ACC112 (cell line): ENCODE results near the gene VAPB.

Experiments
- H2AFZ ChIP-seq: fragments of 200-600 bp; sonication (generic); one replicate; pipeline ENCODE4 v1.6.0; 2017; ENCODE audit warnings: antibody characterized with exemption, low read length; ENCODE audit not compliant: unreplicated experiment
- H3K27ac ChIP-seq: fragments of 200-600 bp; sonication (generic); 2 replicates; pipeline ENCODE4 v1.5.1; 2014; ENCODE audit warnings: low read depth, mild to moderate bottlenecking, antibody characterized with exemption, low read length, moderate library complexity
- H3K27me3 ChIP-seq: fragments of 200-600 bp; sonication (generic); 2 replicates; pipeline ENCODE4 v1.6.1; 2014; ENCODE audit warnings: mild to moderate bottlenecking, antibody characterized with exemption, low read length, moderate library complexity, mixed read lengths; ENCODE audit not compliant: insufficient read depth
- H3K36me3 ChIP-seq: fragments of 200-600 bp; sonication (generic); 2 replicates; pipeline ENCODE4 v1.6.1; 2016; ENCODE audit warnings: mild to moderate bottlenecking, antibody characterized with exemption, low read length, moderate library complexity, mixed read lengths; ENCODE audit not compliant: insufficient read depth
- H3K4me1 ChIP-seq: fragments of 200-600 bp; sonication (generic); one replicate; pipeline ENCODE4 v1.6.1; 2016; ENCODE audit warnings: low read length, mixed read lengths; ENCODE audit not compliant: insufficient read depth, unreplicated experiment, control insufficient read depth
- H3K4me3 ChIP-seq: fragments of 200-600 bp; sonication (generic); 2 replicates; pipeline ENCODE4 v1.5.1; 2014; ENCODE audit warnings: mild to moderate bottlenecking, low read depth, low read length
- H3K79me2 ChIP-seq: fragments of 200-600 bp; sonication (generic); one replicate; pipeline ENCODE4 v1.6.0; 2016; ENCODE audit warnings: low read length; ENCODE audit not compliant: control insufficient read depth, unreplicated experiment, insufficient read depth

The VAPB gene

GRCh38 chr20:58471193-58472164 lies 82.5 kb downstream of the VAPB start:
- H3K4me1 ChIP-seq: no peaks in the 10 kb centered on the region
- H3K4me3 ChIP-seq: no peak overlapping the region
- H3K27ac ChIP-seq: no peak overlapping the region

GRCh38 chr20:58472273-58473018 lies 83.4 kb downstream of the VAPB start:
- H3K27me3 ChIP-seq: no peaks in the 10 kb centered on the region
- no peak overlapping the region for H3K27ac ChIP-seq
- H3K4me1 ChIP-seq: no peaks in the 10 kb centered on the region
- no peaks in the 10 kb centered on the region for H3K79me2 ChIP-seq
- no peak overlapping the region for H2AFZ ChIP-seq
- H3K4me3 ChIP-seq: no peak overlapping the region
- H3K36me3 ChIP-seq: no peaks in the 10 kb centered on the region

More at GRCh38 chr20:58471193-58472164, 82.5 kb downstream of the VAPB start:
- H2AFZ ChIP-seq: no peak overlapping the region
- H3K27me3 ChIP-seq: no peaks in the 10 kb centered on the region
- H3K36me3 ChIP-seq: no peaks in the 10 kb centered on the region
- no peaks in the 10 kb centered on the region for H3K79me2 ChIP-seq

GRCh38 chr20:58473453-58474425 lies 84.7 kb downstream of the VAPB start:
- Histone ChIP-seq H3K4me1 (no peaks in the 10 kb centered on the region), H2AFZ (no peak overlapping the region), H3K27ac (no peak overlapping the region), H3K36me3 (no peaks in the 10 kb centered on the region), H3K4me3 (no peak overlapping the region), H3K27me3 (no peaks in the 10 kb centered on the region), H3K79me2 (no peaks in the 10 kb centered on the region)

GRCh38 chr20:58475466-58475865 lies 86.4 kb downstream of the VAPB start:
- Histone ChIP-seq H3K27me3 (no peaks in the 10 kb centered on the region), H3K4me3 (no peak overlapping the region), H2AFZ (no peak overlapping the region), H3K4me1 (no peaks in the 10 kb centered on the region), H3K79me2 (no peaks in the 10 kb centered on the region), H3K36me3 (no peaks in the 10 kb centered on the region), H3K27ac (no peak overlapping the region)

- no peak overlapping the region for H3K4me3 ChIP-seq
- H3K79me2 ChIP-seq: no peaks in the 10 kb centered on the region
- peaks cover 3% of the 10 kb centered on the region for H3K4me1 ChIP-seq
- no peak overlapping the region for H2AFZ ChIP-seq
- H3K36me3 ChIP-seq: no peaks in the 10 kb centered on the region
- no peak overlapping the region for H3K27ac ChIP-seq
- no peaks in the 10 kb centered on the region for H3K27me3 ChIP-seq
These were observed 89.2 kb downstream of the VAPB start for GRCh38 chr20:58478141-58478805.

- Histone ChIP-seq H3K79me2 (no peaks in the 10 kb centered on the region), H2AFZ (no peak overlapping the region), H3K27ac (no peak overlapping the region), H3K4me1 (peaks cover 3% of the 10 kb centered on the region), H3K27me3 (no peaks in the 10 kb centered on the region), H3K4me3 (no peak overlapping the region), H3K36me3 (no peaks in the 10 kb centered on the region)
These were observed 90.9 kb downstream of the VAPB start for GRCh38 chr20:58479726-58480440.

- 0 out of 2 replicates have a peak, but pooled peaks cover 5% of the 10 kb centered on the region for H3K36me3 ChIP-seq
- H3K27ac ChIP-seq: no peak overlapping the region
- H3K4me3 ChIP-seq: no peak overlapping the region
- peaks cover 3% of the 10 kb centered on the region for H3K4me1 ChIP-seq
- no peak overlapping the region for H2AFZ ChIP-seq
- H3K79me2 ChIP-seq: no peaks in the 10 kb centered on the region
- no peaks in the 10 kb centered on the region for H3K27me3 ChIP-seq
These were observed 91.7 kb downstream of the VAPB start for GRCh38 chr20:58480551-58481336.

- Histone ChIP-seq H3K36me3 (peaks cover 12% of the 10 kb centered on the region), H3K27ac (no peak overlapping the region), H3K4me3 (no peak overlapping the region), H2AFZ (peak overlapping the region; percentile 59), H3K4me1 (peaks cover 3% of the 10 kb centered on the region), H3K27me3 (no peaks in the 10 kb centered on the region), H3K79me2 (no peaks in the 10 kb centered on the region)
These were observed 92.5 kb downstream of the VAPB start for GRCh38 chr20:58481481-58482021.

- Histone ChIP-seq H3K79me2 (no peaks in the 10 kb centered on the region), H3K27me3 (no peaks in the 10 kb centered on the region), H3K4me1 (peaks cover 3% of the 10 kb centered on the region), H3K4me3 (no peak overlapping the region), H3K27ac (no peak overlapping the region), H2AFZ (no peak overlapping the region), H3K36me3 (peaks cover 14% of the 10 kb centered on the region)
These were observed 93.4 kb downstream of the VAPB start for GRCh38 chr20:58482416-58482815.
